H1 (cell line): ENCODE data around the gene CHRD. TPM values are rescaled to one million over a fixed set of nuclear protein-coding genes. Genes with fewer than 3 reads are reported as not detected.

Source experiments
- CTCF ChIA-PET: fragments of 300-600 bp; sonication (Branson Sonifier 250); formaldehyde crosslinking; loops from one replicate; lab custom pipeline; 2021; ENCODE audit not compliant: partially characterized antibody; lab: Charles Lee
- POLR2A ChIA-PET: fragments of 300-600 bp; sonication (Branson Sonifier 250); formaldehyde crosslinking; loops from one replicate; lab custom pipeline; 2021; ENCODE audit warnings: inconsistent platforms; ENCODE audit not compliant: partially characterized antibody; lab: Charles Lee
- DNase-seq, 2 experiments: peaks; one replicate each; pipeline versions ENCODE4 v3.0.0 to v3.0.0-alpha.2; 2010 to 2022; ENCODE audit warnings: low spot score in 2 of 2, low read depth in 1 of 2, mixed read lengths in 1 of 2
- FAIRE-seq: peaks from 2 replicates; lab custom pipeline; 2011; peaks lifted over from hg19 to GRCh38; lab: Jason Lieb, UNC
- H2AFZ ChIP-seq: 2 replicates; pipeline ENCODE4 v1.8.1; 2012; ENCODE audit warnings: low read length, inconsistent platforms
- H2AK5ac ChIP-seq: 2 replicates; pipeline ENCODE4 v1.6.1; 2013; ENCODE audit warnings: low read depth, low read length
- H2BK120ac ChIP-seq: replicated peaks from 2 replicates; pipeline ENCODE3; 2013; ENCODE audit warnings: low read depth, low read length, inconsistent platforms
- H2BK12ac ChIP-seq: 2 replicates; pipeline ENCODE4 v1.6.1; 2013; ENCODE audit warnings: low read depth, low read length
- H2BK15ac ChIP-seq: 2 replicates; pipeline ENCODE4 v1.6.1; 2013; ENCODE audit warnings: low read length
- H2BK20ac ChIP-seq: 2 replicates; pipeline ENCODE4 v1.6.1; 2013; ENCODE audit warnings: low read length
- H2BK5ac ChIP-seq: 2 replicates; pipeline ENCODE4 v1.6.1; 2013; ENCODE audit warnings: low read depth, low read length
- H3K14ac ChIP-seq: 2 replicates; pipeline ENCODE4 v1.6.1; 2013; ENCODE audit warnings: inconsistent platforms; ENCODE audit not compliant: insufficient read length
- H3K18ac ChIP-seq: 2 replicates; pipeline ENCODE4 v1.6.1; 2013; ENCODE audit warnings: low read length; ENCODE audit errors: extremely low read depth
- H3K23ac ChIP-seq: 2 replicates; pipeline ENCODE4 v1.6.1; 2013; ENCODE audit warnings: inconsistent platforms; ENCODE audit not compliant: insufficient read length
- H3K23me2 ChIP-seq: 2 replicates; pipeline ENCODE4 v1.6.1; 2013; ENCODE audit warnings: low read depth, low read length
- H3K27ac ChIP-seq: 2 replicates; pipeline ENCODE4 v1.6.1; 2011; ENCODE audit warnings: low read depth, low read length, inconsistent platforms
- H3K27me3 ChIP-seq, 4 experiments: replicated peaks in 1 of 4; 1 replicate in 1 of 4; 2 replicates in 3 of 4; pipeline versions ENCODE4 v1.6.1 to v1.8.1; 2011 to 2013; ENCODE audit warnings: low read length in 3 of 4, mild to moderate bottlenecking in 3 of 4, inconsistent platforms in 2 of 4, mixed read lengths in 2 of 4, moderate library complexity in 1 of 4; ENCODE audit not compliant: control insufficient read depth in 3 of 4, insufficient read depth in 3 of 4; ENCODE audit errors: extremely low read depth in 1 of 4
- H3K36me3 ChIP-seq, 4 experiments: 2 replicates each; pipeline versions ENCODE4 v1.6.1 to v1.8.1; 2011 to 2013; ENCODE audit warnings: mild to moderate bottlenecking in 4 of 4, low read length in 3 of 4, moderate library complexity in 2 of 4, control low read depth in 1 of 4, inconsistent platforms in 1 of 4; ENCODE audit not compliant: insufficient read depth in 4 of 4, control insufficient read depth in 2 of 4
- H3K4ac ChIP-seq: replicated peaks from 2 replicates; pipeline ENCODE3; 2013; ENCODE audit warnings: low read length, low read depth, mixed read lengths, inconsistent platforms; ENCODE audit not compliant: insufficient read length
- H3K4me1 ChIP-seq, 4 experiments: replicated peaks in 1 of 4; 1 replicate in 1 of 4; 2 replicates in 3 of 4; pipeline versions ENCODE4 v1.6.1 to v1.8.1; 2011 to 2013; ENCODE audit warnings: low read length in 3 of 4, inconsistent platforms in 2 of 4, mixed read lengths in 1 of 4; ENCODE audit not compliant: insufficient read depth in 4 of 4, control insufficient read depth in 3 of 4
- H3K4me2 ChIP-seq, 2 experiments: 2 replicates each; pipeline versions ENCODE4 v1.6.1 to v1.8.1; 2011 to 2013; ENCODE audit warnings: low read depth in 2 of 2, low read length in 2 of 2, control low read depth in 1 of 2, inconsistent platforms in 1 of 2, mild to moderate bottlenecking in 1 of 2; ENCODE audit not compliant: insufficient read depth in 1 of 2
- H3K4me3 ChIP-seq, 4 experiments: fragments of 200-600, 300-600 bp in 1 of 4; sonication (generic), shearing (Covaris generic), sonication (Bioruptor Twin) in 1 of 4; 2 replicates each; pipeline versions ENCODE4 v1.5.1 to v1.8.1; 2011 to 2016; ENCODE audit warnings: low read length in 4 of 4, low read depth in 3 of 4, control low read depth in 2 of 4, inconsistent platforms in 2 of 4, mild to moderate bottlenecking in 2 of 4, mixed read lengths in 1 of 4, moderate library complexity in 1 of 4; ENCODE audit not compliant: insufficient read depth in 2 of 4; ENCODE audit errors: extremely low read depth in 1 of 4
- H3K56ac ChIP-seq: replicated peaks from 2 replicates; pipeline ENCODE3; 2013; ENCODE audit warnings: low read depth, mild to moderate bottlenecking, mixed read lengths, low read length, inconsistent platforms; ENCODE audit not compliant: insufficient read length
- H3K79me1 ChIP-seq: 2 replicates; pipeline ENCODE4 v1.6.1; 2013; ENCODE audit warnings: low read depth, low read length, control low read depth
- H3K79me2 ChIP-seq, 2 experiments: 2 replicates each; pipeline versions ENCODE4 v1.6.1 to v1.8.1; 2012 to 2013; ENCODE audit warnings: low read length in 2 of 2, mild to moderate bottlenecking in 2 of 2, inconsistent platforms in 1 of 2; ENCODE audit not compliant: insufficient read depth in 2 of 2, control insufficient read depth in 1 of 2
- H3K9ac ChIP-seq, 4 experiments: replicated peaks in 1 of 4; 1 replicate in 1 of 4; 2 replicates in 3 of 4; pipeline versions ENCODE4 v1.6.1 to v1.8.1; 2011 to 2013; ENCODE audit warnings: low read depth in 3 of 4, low read length in 3 of 4, control low read depth in 2 of 4, mild to moderate bottlenecking in 2 of 4, moderate library complexity in 2 of 4, inconsistent platforms in 1 of 4; ENCODE audit errors: extremely low read depth in 1 of 4
- H3K9me3 ChIP-seq, 2 experiments: 2 replicates each; pipeline versions ENCODE4 v1.6.1 to v1.8.1; 2012 to 2013; ENCODE audit warnings: mild to moderate bottlenecking in 2 of 2, moderate library complexity in 2 of 2, control low read depth in 1 of 2, inconsistent platforms in 1 of 2, low read depth in 1 of 2, low read length in 1 of 2, mixed read lengths in 1 of 2; ENCODE audit not compliant: insufficient read depth in 2 of 2
- H4K20me1 ChIP-seq, 2 experiments: replicated peaks in 1 of 2; 2 replicates each; pipeline versions ENCODE3 to v1.8.1; 2011 to 2013; ENCODE audit warnings: inconsistent platforms in 2 of 2, low read length in 2 of 2, mild to moderate bottlenecking in 1 of 2; ENCODE audit not compliant: insufficient read depth in 2 of 2, control insufficient read depth in 1 of 2
- H4K5ac ChIP-seq: 2 replicates; pipeline ENCODE4 v1.6.1; 2013; ENCODE audit warnings: low read length, low read depth, mixed read lengths, inconsistent platforms; ENCODE audit not compliant: insufficient read length
- H4K8ac ChIP-seq: 2 replicates; pipeline ENCODE4 v1.8.0; 2013; ENCODE audit warnings: mild to moderate bottlenecking, moderate library complexity, low read length, inconsistent platforms; ENCODE audit not compliant: insufficient read depth; ENCODE audit errors: extremely low read depth
- H4K91ac ChIP-seq: replicated peaks from 2 replicates; pipeline ENCODE3; 2013; ENCODE audit warnings: low read length, mixed read lengths, inconsistent platforms; ENCODE audit not compliant: insufficient read length
- CREB1 ChIP-seq: IDR thresholded peaks from 2 replicates; pipeline ENCODE4 v1.6.1; 2012; ENCODE audit warnings: inconsistent platforms
- JUND ChIP-seq: IDR thresholded peaks from 2 replicates; pipeline ENCODE4 v1.6.1; 2011; ENCODE audit warnings: mild to moderate bottlenecking, improper control_type of control experiment, low read length
- YY1 ChIP-seq: IDR thresholded peaks from 2 replicates; pipeline ENCODE4 v1.6.1; 2011; ENCODE audit warnings: low read depth, mild to moderate bottlenecking, low read length
- WGBS, 2 experiments: shearing (Covaris generic) in 1 of 2; methylation state at CpG; one replicate each; pipeline versions ENCODE4 v1.1.6 to v1.1.7; 2013 to 2015; ENCODE audit warnings: low lambda C conversion rate in 2 of 2, mixed read lengths in 2 of 2, inconsistent platforms in 1 of 2, low coverage in 1 of 2, missing lambda C conversion rate in 1 of 2; ENCODE audit not compliant: insufficient replicate concordance in 2 of 2, insufficient coverage in 1 of 2, insufficient read length in 1 of 2; ENCODE audit errors: extremely low coverage in 1 of 2, missing lambda C conversion rate in 1 of 2; 5-methylcytosine and 5-hydroxymethylcytosine counted together
- polyA plus RNA-seq, 7 experiments: library from polyadenylated mRNA; depleted of rRNA in 3 of 7; stranded (reverse) in 5 of 7; unstranded in 2 of 7; fragments of >200 nt in 5 of 7; fragments of 200-250 nt in 2 of 7; gene quantifications; 1 replicate in 5 of 7; 2 replicates in 1 of 7; 4 replicates in 1 of 7; pipeline versions ENCODE4 v1.2.1 to v1.2.3, GENCODE V29; 2011 to 2013; ENCODE audit warnings: missing spikeins in 2 of 7, mixed read lengths in 2 of 7
- total RNA-seq: library from RNA; stranded (reverse); fragmentation: NEBNext Ultra II Directional; extraction: Animal tissue kit (Norgen Biotek cat#: 25700); gene quantifications from 2 replicates; pipeline ENCODE4 v1.2.1, GENCODE V29; 2021
- TF ChIP-seq, protein P1 (sequence below): IDR thresholded peaks from 2 replicates; pipeline ENCODE4 v1.6.1; 2012; ENCODE audit warnings: low read length, inconsistent platforms

Gene CHRD
- total and polyA plus RNA-seq, 2 of the 8 experiments (the other 6 are each of a cell fraction or from before 2014, with no cell fraction given), result 0.62 to 0.86 TPM

DNA sequence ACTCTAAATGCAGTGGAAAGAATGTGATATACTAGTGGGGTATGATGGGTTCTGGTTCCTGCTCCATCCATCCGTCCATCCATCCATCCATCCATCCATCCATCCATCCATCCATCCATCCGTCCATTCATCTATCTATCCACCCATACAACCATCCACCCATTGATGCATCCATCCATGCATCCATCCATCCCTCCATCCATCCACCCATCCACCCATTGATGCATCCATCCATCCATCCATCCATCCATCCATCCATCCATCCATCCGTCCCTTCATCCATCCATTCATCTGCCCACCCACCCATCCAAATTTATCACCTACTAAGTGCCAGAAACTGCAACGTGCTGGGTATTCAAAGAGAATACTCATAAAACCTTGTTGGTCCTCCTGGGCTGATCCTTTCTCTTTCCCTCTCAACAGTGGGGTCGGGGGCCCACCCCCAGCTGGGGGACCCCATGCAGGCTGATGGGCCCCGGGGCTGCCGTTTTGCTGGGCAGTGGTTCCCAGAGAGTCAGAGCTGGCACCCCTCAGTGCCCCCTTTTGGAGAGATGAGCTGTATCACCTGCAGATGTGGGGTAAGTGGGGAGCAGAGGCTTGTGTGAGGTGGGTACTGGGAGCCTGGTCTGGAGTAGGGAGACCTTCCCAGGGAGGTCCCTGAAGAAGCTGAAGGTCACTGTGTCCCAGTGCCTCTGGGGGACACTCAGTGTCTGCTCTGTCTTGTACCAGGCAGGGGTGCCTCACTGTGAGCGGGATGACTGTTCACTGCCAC lies 8.5 kb downstream of the CHRD start:
- no peak overlapping the region for H3K4me3 ChIP-seq
- no peak overlapping the region for H2BK5ac ChIP-seq
- FAIRE-seq (no peak), DNase-seq (no peak)
- H4K91ac ChIP-seq, result no peak overlapping the region
- H2BK20ac ChIP-seq, result no peak overlapping the region
- no peak overlapping the region for H4K5ac ChIP-seq
- H3K56ac ChIP-seq, result no peak overlapping the region
- H3K14ac ChIP-seq, result no peak overlapping the region
- H3K27me3 ChIP-seq, result peaks cover 0 to 5% (median 2%) of the 10 kb centered on the region in 4 experiments; a peak in 4 of 7 replicates
- no peak overlapping the region for H2BK12ac ChIP-seq
- 87% methylated on average over 8 of the region's 8 CpGs; no CpG with 5 or more reads in 1 of the 2 experiments for WGBS, 2 experiments
- H3K4ac ChIP-seq, result no peak overlapping the region
- H3K4me2 ChIP-seq, result no peak overlapping the region
- no peak overlapping the region for H4K8ac ChIP-seq
- H3K9ac ChIP-seq, result no peak overlapping the region; a peak in 1 of 7 replicates
- peaks cover 0 to 3% (median 0%) of the 10 kb centered on the region in 4 experiments; a peak in 2 of 7 replicates for H3K4me1 ChIP-seq
- no peak overlapping the region for H3K18ac ChIP-seq
- no peaks in the 10 kb centered on the region for H3K36me3 ChIP-seq
- H4K20me1 ChIP-seq, result no peaks in the 10 kb centered on the region
- CTCF ChIA-PET, result interaction anchor here (0.7 to 4.2 kb wide), 14 partner anchors 11 to 153 kb away, joined by 3 to 34 read pairs (median 4); partner anchors contain the start of gene THPO
- no peak overlapping the region for H3K23ac ChIP-seq
- POLR2A ChIA-PET, result interaction anchor here (1.7 kb wide), 1 partner anchor 29 kb away, joined by 5 read pairs; no protein-coding TSS in a partner anchor
- H3K79me1 ChIP-seq, result no peaks in the 10 kb centered on the region
- no peaks in the 10 kb centered on the region for H3K23me2 ChIP-seq
- H3K79me2 ChIP-seq, result no peaks in the 10 kb centered on the region
- H2BK15ac ChIP-seq, result peak overlapping the region; percentile 46; the same call in 1 of the 2 replicates
- H2AK5ac ChIP-seq, result no peak overlapping the region
- no peak overlapping the region for H2BK120ac ChIP-seq
- H3K9me3 ChIP-seq, result no peaks in the 10 kb centered on the region
- H2AFZ ChIP-seq, result no peak overlapping the region
- H3K27ac ChIP-seq, result no peak overlapping the region
- TF ChIP-seq, protein P1, sequence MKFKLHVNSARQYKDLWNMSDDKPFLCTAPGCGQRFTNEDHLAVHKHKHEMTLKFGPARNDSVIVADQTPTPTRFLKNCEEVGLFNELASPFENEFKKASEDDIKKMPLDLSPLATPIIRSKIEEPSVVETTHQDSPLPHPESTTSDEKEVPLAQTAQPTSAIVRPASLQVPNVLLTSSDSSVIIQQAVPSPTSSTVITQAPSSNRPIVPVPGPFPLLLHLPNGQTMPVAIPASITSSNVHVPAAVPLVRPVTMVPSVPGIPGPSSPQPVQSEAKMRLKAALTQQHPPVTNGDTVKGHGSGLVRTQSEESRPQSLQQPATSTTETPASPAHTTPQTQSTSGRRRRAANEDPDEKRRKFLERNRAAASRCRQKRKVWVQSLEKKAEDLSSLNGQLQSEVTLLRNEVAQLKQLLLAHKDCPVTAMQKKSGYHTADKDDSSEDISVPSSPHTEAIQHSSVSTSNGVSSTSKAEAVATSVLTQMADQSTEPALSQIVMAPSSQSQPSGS, result no peak
- no peak for TF ChIP-seq CREB1
- TF ChIP-seq YY1, result no peak
- no peak for TF ChIP-seq JUND
